Fibroblast of mammary gland (primary cell): ENCODE data around the gene POLR2L.

Experiments
- DNase-seq: peaks from one replicate; pipeline ENCODE4 v3.0.0-alpha.2; 2010; ENCODE audit warnings: low read depth
- H3K4me3 ChIP-seq: 2 replicates; pipeline ENCODE4 v1.5.1; 2011; ENCODE audit warnings: low read depth, mild to moderate bottlenecking, low read length, moderate library complexity; ENCODE audit not compliant: control insufficient read depth
- TF ChIP-seq, protein P1 (sequence below): conservative IDR thresholded peaks from 2 replicates; pipeline ENCODE4 v1.5.1; 2011; ENCODE audit warnings: low read depth, low read length, inconsistent platforms; ENCODE audit not compliant: control insufficient read depth, insufficient read depth

Gene POLR2L

DNA sequence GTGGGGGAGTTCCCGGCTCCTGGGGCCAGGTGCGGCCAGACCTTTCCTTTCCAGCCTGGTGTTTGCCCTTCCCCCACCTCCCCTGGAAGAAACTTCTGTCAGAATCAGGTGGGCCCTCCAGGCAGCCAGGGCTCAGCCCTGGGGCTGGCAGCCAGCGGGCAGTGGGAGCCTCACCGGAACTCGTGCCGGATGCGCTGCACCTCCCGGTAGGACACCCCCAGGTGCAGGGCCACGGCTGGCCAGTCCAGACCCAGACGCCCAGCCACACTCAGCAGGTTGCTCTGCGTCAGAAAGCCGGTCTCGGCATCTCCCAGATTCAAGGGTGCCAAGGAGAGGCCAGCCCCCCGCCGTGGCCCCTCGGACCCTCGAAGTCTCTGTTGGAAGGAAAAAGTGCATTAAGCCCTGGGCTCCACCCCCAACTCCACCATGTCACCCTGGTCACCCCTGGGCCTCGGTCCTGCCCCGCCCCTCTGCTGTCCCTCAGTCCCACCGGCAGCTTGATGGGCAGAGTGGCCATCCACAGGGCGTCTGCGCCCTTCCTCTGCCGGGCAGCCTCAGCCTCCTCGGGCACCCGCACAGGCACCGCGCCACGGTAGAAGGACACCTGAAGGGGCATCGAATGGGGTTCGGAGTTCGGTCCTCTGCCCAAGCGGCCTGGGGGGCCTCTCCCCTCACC, 42.5 kb downstream of the POLR2L start:
- TF ChIP-seq, protein P1, sequence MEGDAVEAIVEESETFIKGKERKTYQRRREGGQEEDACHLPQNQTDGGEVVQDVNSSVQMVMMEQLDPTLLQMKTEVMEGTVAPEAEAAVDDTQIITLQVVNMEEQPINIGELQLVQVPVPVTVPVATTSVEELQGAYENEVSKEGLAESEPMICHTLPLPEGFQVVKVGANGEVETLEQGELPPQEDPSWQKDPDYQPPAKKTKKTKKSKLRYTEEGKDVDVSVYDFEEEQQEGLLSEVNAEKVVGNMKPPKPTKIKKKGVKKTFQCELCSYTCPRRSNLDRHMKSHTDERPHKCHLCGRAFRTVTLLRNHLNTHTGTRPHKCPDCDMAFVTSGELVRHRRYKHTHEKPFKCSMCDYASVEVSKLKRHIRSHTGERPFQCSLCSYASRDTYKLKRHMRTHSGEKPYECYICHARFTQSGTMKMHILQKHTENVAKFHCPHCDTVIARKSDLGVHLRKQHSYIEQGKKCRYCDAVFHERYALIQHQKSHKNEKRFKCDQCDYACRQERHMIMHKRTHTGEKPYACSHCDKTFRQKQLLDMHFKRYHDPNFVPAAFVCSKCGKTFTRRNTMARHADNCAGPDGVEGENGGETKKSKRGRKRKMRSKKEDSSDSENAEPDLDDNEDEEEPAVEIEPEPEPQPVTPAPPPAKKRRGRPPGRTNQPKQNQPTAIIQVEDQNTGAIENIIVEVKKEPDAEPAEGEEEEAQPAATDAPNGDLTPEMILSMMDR: no peak
- DNase-seq: no peak
- no peak overlapping the region for H3K4me3 ChIP-seq

DNA sequence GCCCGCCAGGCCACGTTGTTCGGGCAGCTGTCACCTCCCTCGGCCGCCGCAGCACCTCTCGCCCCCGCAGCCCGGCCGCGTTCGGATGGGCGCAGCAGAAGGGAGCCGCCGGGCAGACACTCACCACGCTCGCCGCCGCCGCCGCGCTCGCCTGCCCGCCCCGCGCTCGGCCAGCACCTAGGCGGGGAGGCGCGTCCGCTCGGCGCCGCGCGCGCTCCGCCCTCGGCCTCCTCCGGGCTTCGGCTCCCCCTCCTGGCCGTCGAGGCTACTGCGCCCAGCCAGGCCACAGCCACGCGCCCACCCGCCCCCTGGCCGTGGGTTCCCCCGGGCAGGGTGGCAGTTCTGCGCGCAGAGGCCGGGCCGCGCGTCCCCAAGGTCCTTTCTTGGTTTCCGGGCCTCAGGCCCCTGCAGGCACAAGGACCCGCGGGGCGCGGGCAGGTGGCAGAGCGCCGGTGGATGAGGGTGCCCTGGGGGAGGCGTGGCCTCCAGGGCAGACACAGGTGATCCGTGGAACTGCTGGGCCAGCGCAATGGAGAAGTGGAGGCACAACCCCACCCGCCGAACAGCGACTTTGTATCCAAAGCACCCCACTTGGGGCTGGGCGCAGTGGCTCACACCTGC, 44.1 kb downstream of the POLR2L start, which contains the start of gene SLC25A22:
Gene SLC25A22 (minus strand): TSS at position 189 of the 621 bp plus-strand sequence. CDS start 3,275 bp downstream, outside the sequence.
- peak within 1 kb of the TSS; percentile 68 for H3K4me3 ChIP-seq
- DNase-seq: peak; percentile 67
- TF ChIP-seq, protein P1: peak; percentile 35

DNA sequence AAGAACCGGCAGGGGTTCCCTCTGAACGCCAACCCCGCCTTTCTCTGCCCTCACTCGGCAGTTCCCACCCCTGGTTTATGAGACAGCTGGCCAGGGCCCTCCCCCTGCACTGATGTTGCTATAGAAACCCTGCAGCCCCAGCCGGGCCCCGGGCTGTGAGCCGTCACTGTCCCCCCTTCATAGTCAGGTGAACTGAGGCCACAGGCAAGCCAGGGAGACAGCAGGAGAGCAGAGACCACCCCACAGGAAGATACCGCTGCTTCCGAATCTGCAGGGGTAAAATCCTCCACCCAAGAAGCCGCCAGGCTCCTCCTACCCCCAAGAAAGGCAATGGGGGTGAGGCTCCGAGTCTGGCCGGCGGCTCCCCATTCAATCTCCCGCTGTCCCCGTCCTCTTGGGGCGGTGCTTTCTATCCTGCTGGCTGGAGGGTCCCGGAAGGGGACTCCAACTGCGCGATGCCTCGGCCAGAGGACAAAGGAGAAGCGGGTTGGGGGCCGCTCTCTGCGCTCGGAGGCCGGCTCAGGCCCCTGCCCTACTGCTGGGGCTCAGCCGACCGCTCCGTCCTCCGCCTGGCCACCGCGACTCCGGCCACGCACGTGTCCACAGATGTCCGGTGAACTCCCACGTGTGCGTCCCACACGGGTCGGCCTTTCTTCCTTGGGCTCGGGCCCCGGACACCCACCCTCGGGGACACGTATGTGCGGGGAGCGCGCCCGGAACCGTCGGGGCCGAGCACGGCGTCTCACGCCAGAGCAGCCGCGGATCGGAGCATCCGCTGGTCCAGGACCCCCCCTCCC, 44.8 kb downstream of the POLR2L start:
- TF ChIP-seq, protein P1: no peak
- peak overlapping the region; percentile 68 for H3K4me3 ChIP-seq
- DNase-seq: peak; percentile 73

DNA sequence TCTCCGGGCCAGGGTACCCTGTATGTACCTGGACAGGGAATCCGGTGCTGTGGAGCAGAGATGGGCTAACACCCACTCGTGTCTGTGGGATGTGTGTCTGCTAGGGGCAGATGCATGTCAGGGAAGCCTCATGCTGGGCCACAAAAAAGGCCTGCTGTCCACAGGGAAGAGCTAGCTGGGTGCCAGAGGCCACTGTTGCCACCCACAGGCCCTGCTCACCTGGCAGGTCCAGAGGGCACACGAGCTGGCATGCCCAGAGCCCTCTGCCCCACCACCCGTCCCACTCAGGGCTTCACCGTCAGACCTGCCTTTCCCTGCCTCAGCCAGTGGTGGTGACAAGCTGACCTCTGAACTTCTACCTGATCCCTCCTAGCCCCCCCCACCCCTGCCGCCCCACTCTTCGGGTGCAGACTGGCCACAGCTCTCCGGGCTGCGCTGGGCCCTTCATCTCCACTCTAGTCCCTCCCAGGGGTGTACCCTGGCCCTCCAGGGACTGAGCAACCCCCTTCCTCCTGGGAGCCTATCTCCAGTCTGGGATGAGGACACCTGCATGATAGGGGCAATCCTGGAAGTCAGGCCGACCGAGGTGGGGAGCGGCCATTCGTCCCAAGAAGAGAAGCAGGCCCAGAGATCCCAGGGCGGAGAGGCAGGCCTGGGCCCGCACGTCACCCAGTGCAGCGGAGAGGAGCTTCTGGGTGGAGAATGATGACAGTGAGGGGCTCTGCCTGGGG, 45.6 kb downstream of the POLR2L start:
- TF ChIP-seq, protein P1: no peak
- peak overlapping the region; percentile 68 for H3K4me3 ChIP-seq
- no peak for DNase-seq

DNA sequence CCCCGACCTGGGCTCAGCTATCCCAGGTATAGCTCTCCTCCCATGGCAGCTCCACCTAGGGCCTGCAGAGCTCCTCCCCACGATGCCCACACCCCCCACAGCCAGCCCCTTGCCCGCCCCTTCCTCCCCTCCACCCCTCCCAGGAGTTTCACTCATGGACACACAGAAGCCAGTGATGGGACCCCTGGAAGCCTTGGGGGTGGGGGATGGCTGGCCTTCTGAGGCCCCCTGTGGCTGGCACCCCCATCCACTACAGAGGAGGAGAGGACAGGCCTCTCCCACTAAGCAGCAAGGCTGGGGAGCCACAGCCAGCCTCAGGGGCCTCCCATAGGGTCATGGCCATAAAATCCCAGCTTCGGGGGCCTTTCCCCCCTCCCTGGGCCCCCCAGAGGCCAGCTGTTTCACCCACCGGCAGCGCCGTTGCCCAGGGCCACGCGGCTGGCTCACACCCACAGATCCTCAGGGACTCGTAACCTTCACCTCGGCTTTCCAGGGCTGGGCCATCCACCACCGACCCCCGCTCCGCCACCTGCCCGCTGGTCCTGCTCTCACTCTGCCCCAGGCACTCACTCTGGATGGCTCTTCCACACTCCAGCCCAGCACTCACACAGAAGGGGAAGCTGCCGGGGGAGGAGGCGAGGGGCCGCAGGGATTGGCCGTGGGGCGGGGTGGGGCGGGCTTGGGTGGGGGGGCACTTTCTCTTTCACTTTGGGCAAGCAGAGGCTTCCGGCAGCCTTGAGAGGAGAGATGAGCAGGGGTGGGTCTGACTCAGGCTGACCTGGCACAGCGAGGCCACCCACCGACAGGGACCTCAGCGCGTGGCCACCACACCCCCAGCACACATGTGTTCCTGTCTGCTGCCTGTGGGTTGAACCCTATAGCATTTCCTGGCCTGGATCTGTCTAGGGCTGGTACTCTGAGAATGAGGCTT, 46.4 kb downstream of the POLR2L start:
- peak; percentile 94 for DNase-seq
- peak overlapping the region; percentile 68 for H3K4me3 ChIP-seq
- TF ChIP-seq, protein P1: no peak
